Muscle layer of duodenum (tissue), 2 donors: ENCODE data around the gene SDHAF2.
"Not testable (repeated sequence)": the region's sequence is repeated elsewhere in the genome, so short reads cannot be mapped to it uniquely, and the experiment has no call there.

Experiments used
- H3K27ac ChIP-seq: one replicate; pipeline ENCODE4 v1.7.0; 2013; ENCODE audit warnings: mild to moderate bottlenecking, low read length
- H3K27me3 ChIP-seq: one replicate; pipeline ENCODE4 v1.7.0; 2013; ENCODE audit warnings: low read depth, mild to moderate bottlenecking, control low read depth, low read length
- H3K36me3 ChIP-seq, 2 donors: one replicate each; pipeline ENCODE4 v1.7.0; 2013; ENCODE audit warnings: low read length in 2 of 2, control low read depth in 1 of 2, mild to moderate bottlenecking in 1 of 2; ENCODE audit not compliant: insufficient read depth in 2 of 2, control insufficient read depth in 1 of 2
- H3K4me1 ChIP-seq, 2 donors: one replicate each; pipeline ENCODE4 v1.7.0; 2013; ENCODE audit warnings: low read length in 2 of 2, mild to moderate bottlenecking in 2 of 2, control low read depth in 1 of 2, moderate library complexity in 1 of 2; ENCODE audit not compliant: insufficient read depth in 2 of 2, control insufficient read depth in 1 of 2
- H3K4me3 ChIP-seq, 2 donors: one replicate each; pipeline ENCODE4 v1.7.0; 2013; ENCODE audit warnings: low read length in 2 of 2, low read depth in 1 of 2, mild to moderate bottlenecking in 1 of 2
- H3K9me3 ChIP-seq, 2 donors: one replicate each; pipeline ENCODE4 v1.7.0; 2013; ENCODE audit warnings: low read length in 2 of 2, control low read depth in 1 of 2, mild to moderate bottlenecking in 1 of 2; ENCODE audit not compliant: control insufficient read depth in 1 of 2
- donor health status: healthy.

Gene SDHAF2

GRCh38 chr11:61425367-61426131 is 4.4 kb upstream of the SDHAF2 start:
- peaks cover 15 to 25% of the 10 kb centered on the region in 2 donors for H3K4me1 ChIP-seq
- no peak overlapping the region for H3K4me3 ChIP-seq
- peaks cover 53 to 58% of the 10 kb centered on the region in 2 donors for H3K36me3 ChIP-seq
- no peaks in the 10 kb centered on the region for H3K27me3 ChIP-seq
- H3K9me3 ChIP-seq: no peaks in the 10 kb centered on the region
- no peak overlapping the region for H3K27ac ChIP-seq

GRCh38 chr11:61429346-61429690 is 606 bp upstream of the SDHAF2 start:
- Histone ChIP-seq H3K36me3 (peaks cover 32 to 42% of the 10 kb centered on the region in 2 donors), H3K4me3 (peak overlapping the region; percentile 73 to 94), H3K4me1 (peaks cover 18 to 42% of the 10 kb centered on the region in 2 donors), H3K27ac (peak overlapping the region; percentile 70), H3K9me3 (no peaks in the 10 kb centered on the region), H3K27me3 (no peaks in the 10 kb centered on the region)

- H3K27me3 ChIP-seq: not testable (repeated sequence)
- peak overlapping the region; percentile 99 for H3K27ac ChIP-seq
- peaks cover 18 to 48% of the 10 kb centered on the region in 2 donors for H3K4me1 ChIP-seq
Observed at GRCh38 chr11:61430839-61431238, 915 bp downstream of the SDHAF2 start.

GRCh38 chr11:61437496-61437895 is 7.6 kb downstream of the SDHAF2 start:
- Histone ChIP-seq H3K4me1 (peaks cover 0 to 11% of the 10 kb centered on the region in 2 donors), H3K36me3 (peaks cover 26 to 52% of the 10 kb centered on the region in 2 donors)

More at GRCh38 chr11:61430839-61431238, 915 bp downstream of the SDHAF2 start:
- peak overlapping the region; percentile 94 to 95 for H3K4me3 ChIP-seq
- peaks cover 19 to 29% of the 10 kb centered on the region in 2 donors for H3K36me3 ChIP-seq
- H3K9me3 ChIP-seq: not testable (repeated sequence)

GRCh38 chr11:61439615-61440014 is 9.7 kb downstream of the SDHAF2 start:
- H3K4me1 ChIP-seq: peaks cover 0 to 11% of the 10 kb centered on the region in 2 donors
- H3K9me3 ChIP-seq: no peaks in the 10 kb centered on the region
- H3K27ac ChIP-seq: no peak overlapping the region
- no peak overlapping the region for H3K4me3 ChIP-seq
- H3K36me3 ChIP-seq: peaks cover 26 to 51% of the 10 kb centered on the region in 2 donors
- no peaks in the 10 kb centered on the region for H3K27me3 ChIP-seq

More at GRCh38 chr11:61437496-61437895, 7.6 kb downstream of the SDHAF2 start:
- Histone ChIP-seq H3K9me3 (no peaks in the 10 kb centered on the region), H3K27ac (no peak overlapping the region), H3K4me3 (no peak overlapping the region), H3K27me3 (no peaks in the 10 kb centered on the region)

GRCh38 chr11:61442616-61443015 is 12.7 kb downstream of the SDHAF2 start:
- Histone ChIP-seq H3K27me3 (no peaks in the 10 kb centered on the region), H3K4me3 (no peak overlapping the region), H3K27ac (no peak overlapping the region), H3K9me3 (no peaks in the 10 kb centered on the region), H3K4me1 (peaks cover 0 to 18% of the 10 kb centered on the region in 2 donors), H3K36me3 (peaks cover 36 to 59% of the 10 kb centered on the region in 2 donors)

GRCh38 chr11:61445516-61445915 is 15.6 kb downstream of the SDHAF2 start:
- Histone ChIP-seq H3K27me3 (no peaks in the 10 kb centered on the region), H3K36me3 (peaks cover 27 to 32% of the 10 kb centered on the region in 2 donors), H3K27ac (no peak overlapping the region), H3K4me3 (no peak overlapping the region), H3K9me3 (no peaks in the 10 kb centered on the region), H3K4me1 (peaks cover 0 to 36% of the 10 kb centered on the region in 2 donors)

GRCh38 chr11:61446211-61446651 is 16.3 kb downstream of the SDHAF2 start:
- peak overlapping the region; percentile 65 for H3K27ac ChIP-seq
- H3K36me3 ChIP-seq: peaks cover 27 to 30% of the 10 kb centered on the region in 2 donors
- no peaks in the 10 kb centered on the region for H3K9me3 ChIP-seq
- no peak overlapping the region for H3K4me3 ChIP-seq
- H3K4me1 ChIP-seq: peaks cover 0 to 40% of the 10 kb centered on the region in 2 donors
- no peaks in the 10 kb centered on the region for H3K27me3 ChIP-seq

- H3K9me3 ChIP-seq: no peaks in the 10 kb centered on the region
- H3K27ac ChIP-seq: peak overlapping the region; percentile 75
- H3K36me3 ChIP-seq: peaks cover 21 to 27% of the 10 kb centered on the region in 2 donors
- H3K27me3 ChIP-seq: no peaks in the 10 kb centered on the region
- H3K4me3 ChIP-seq: peak overlapping the region in 1 of 2 donors; percentile 4
- H3K4me1 ChIP-seq: peaks cover 0 to 40% of the 10 kb centered on the region in 2 donors
Observed at GRCh38 chr11:61447601-61448551, 18.0 kb downstream of the SDHAF2 start.

- Histone ChIP-seq H3K9me3 (no peaks in the 10 kb centered on the region), H3K36me3 (peaks cover 21 to 27% of the 10 kb centered on the region in 2 donors), H3K4me3 (peak overlapping the region in 1 of 2 donors; percentile 4), H3K27me3 (no peaks in the 10 kb centered on the region), H3K4me1 (peaks cover 1 to 43% of the 10 kb centered on the region in 2 donors), H3K27ac (peak overlapping the region; percentile 75)
Observed at GRCh38 chr11:61448552-61448927, 18.6 kb downstream of the SDHAF2 start.

GRCh38 chr11:61452825-61453224 is 22.9 kb downstream of the SDHAF2 start:
- Histone ChIP-seq H3K4me1 (peaks cover 11 to 40% of the 10 kb centered on the region in 2 donors), H3K4me3 (no peak overlapping the region), H3K27ac (no peak overlapping the region), H3K9me3 (no peaks in the 10 kb centered on the region), H3K27me3 (no peaks in the 10 kb centered on the region), H3K36me3 (peaks cover 7 to 11% of the 10 kb centered on the region in 2 donors)
